Measurements from ENCODE around the gene BMP6. TPM values are rescaled to one million over a fixed set of nuclear protein-coding genes. Genes with fewer than 3 reads are reported as not detected.

Gene BMP6
- total and polyA plus RNA-seq, 2 donors from 2014 or later = 5.0 to 10.0 TPM

DNA sequence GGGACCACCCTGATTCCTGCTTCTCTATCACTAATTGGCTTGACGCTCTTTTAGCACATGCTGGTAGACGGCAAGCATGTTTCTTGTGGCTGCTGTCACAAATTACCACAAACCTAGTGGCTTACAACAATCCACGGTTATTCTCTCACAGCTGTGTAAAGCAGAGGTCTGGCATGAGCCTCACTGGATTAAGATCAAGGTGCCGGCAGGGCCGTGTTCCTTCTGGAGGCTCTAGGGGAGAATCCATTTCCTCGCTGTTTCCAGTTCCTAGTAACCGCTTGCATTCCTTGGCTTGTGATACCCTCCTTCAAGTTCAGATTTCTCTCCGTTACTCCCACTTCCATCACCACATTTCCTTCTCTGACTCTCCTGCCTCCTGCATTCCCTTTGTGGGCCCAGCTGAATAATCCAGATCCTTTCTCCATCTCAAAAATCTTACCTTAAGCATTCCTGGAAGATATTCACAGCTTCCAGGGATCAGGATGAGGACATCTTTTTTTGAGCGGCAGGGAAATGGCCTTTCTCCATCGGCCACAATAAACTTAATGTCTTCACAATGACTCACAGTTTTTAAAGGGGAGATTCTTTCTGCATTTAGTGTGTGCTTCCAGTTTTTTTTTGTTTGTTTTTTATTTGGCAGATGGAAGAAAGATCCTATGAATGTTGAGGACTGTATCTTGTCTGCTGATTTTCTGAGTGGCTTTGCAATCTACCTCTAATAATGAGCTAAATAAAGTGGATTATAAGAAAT is 39.9 kb downstream of the BMP6 start:
- H3K9me3 ChIP-seq (ENCODE audit: control insufficient read depth in 2 of 3, insufficient read depth in 1 of 3, low read length in 3 of 3) = no peaks in the 10 kb centered on the region
- H3K4me1 ChIP-seq (ENCODE audit: control insufficient read depth in 2 of 3, insufficient read depth in 2 of 3, low read depth in 1 of 3, low read length in 3 of 3) = no peaks in the 10 kb centered on the region
- H3K4me3 ChIP-seq (ENCODE audit: low read length in 3 of 3) = no peak overlapping the region
- TF ChIP-seq, protein P1, sequence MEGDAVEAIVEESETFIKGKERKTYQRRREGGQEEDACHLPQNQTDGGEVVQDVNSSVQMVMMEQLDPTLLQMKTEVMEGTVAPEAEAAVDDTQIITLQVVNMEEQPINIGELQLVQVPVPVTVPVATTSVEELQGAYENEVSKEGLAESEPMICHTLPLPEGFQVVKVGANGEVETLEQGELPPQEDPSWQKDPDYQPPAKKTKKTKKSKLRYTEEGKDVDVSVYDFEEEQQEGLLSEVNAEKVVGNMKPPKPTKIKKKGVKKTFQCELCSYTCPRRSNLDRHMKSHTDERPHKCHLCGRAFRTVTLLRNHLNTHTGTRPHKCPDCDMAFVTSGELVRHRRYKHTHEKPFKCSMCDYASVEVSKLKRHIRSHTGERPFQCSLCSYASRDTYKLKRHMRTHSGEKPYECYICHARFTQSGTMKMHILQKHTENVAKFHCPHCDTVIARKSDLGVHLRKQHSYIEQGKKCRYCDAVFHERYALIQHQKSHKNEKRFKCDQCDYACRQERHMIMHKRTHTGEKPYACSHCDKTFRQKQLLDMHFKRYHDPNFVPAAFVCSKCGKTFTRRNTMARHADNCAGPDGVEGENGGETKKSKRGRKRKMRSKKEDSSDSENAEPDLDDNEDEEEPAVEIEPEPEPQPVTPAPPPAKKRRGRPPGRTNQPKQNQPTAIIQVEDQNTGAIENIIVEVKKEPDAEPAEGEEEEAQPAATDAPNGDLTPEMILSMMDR (IDR thresholded peaks at IDR 0.05; ENCODE audit: borderline replicate concordance, extremely low read depth, insufficient read depth) = no peak
- no peaks in the 10 kb centered on the region for H3K36me3 ChIP-seq (ENCODE audit: control insufficient read depth in 2 of 3, insufficient read depth in 3 of 3, low read length in 3 of 3)
- FAIRE-seq (no peak), DNase-seq (no peak)
- intact Hi-C loops (cut with DNase I) = no loop called here
- H3K27me3 ChIP-seq (ENCODE audit: control insufficient read depth, insufficient read depth, low read length) = no peaks in the 10 kb centered on the region
- no peak overlapping the region for H3K27ac ChIP-seq (ENCODE audit: low read depth in 2 of 2, low read length in 2 of 2)
- H3K9ac ChIP-seq (ENCODE audit: low read length in 3 of 3) = no peak overlapping the region

DNA sequence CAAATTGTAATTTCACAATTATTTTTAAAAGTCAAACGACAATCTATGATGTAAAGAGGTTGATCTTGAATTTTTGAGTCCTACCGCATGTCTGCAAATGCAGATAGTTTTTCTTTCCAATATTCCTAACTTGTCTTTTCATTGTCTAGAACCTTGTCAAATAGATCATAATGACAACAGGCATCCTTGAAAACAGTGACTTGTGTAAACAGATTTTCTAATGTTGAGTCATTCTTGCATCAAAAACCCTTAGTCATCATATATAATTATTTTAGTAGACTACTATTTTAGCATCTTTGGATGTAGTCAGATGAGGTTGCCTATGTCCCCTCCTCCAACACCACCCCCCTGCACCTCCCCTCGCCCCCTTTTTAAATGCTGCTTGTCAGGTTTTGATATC is 43.8 kb downstream of the BMP6 start:
- no peak overlapping the region for H3K9ac ChIP-seq (ENCODE audit: low read length in 3 of 3)
- no peak overlapping the region for H3K27ac ChIP-seq (ENCODE audit: low read depth in 2 of 2, low read length in 2 of 2)
- TF ChIP-seq, protein P1 (IDR thresholded peaks at IDR 0.05; ENCODE audit: borderline replicate concordance, extremely low read depth, insufficient read depth) = no peak
- DNase-seq (no peak), FAIRE-seq (no peak)
- no peaks in the 10 kb centered on the region for H3K36me3 ChIP-seq (ENCODE audit: control insufficient read depth in 2 of 3, insufficient read depth in 3 of 3, low read length in 3 of 3)
- no peak overlapping the region for H3K4me3 ChIP-seq (ENCODE audit: low read length in 3 of 3)
- H3K9me3 ChIP-seq (ENCODE audit: control insufficient read depth in 2 of 3, insufficient read depth in 1 of 3, low read length in 3 of 3) = no peaks in the 10 kb centered on the region
- H3K4me1 ChIP-seq (ENCODE audit: control insufficient read depth in 2 of 3, insufficient read depth in 2 of 3, low read depth in 1 of 3, low read length in 3 of 3) = no peaks in the 10 kb centered on the region
- H3K27me3 ChIP-seq (ENCODE audit: control insufficient read depth, insufficient read depth, low read length) = no peaks in the 10 kb centered on the region
- intact Hi-C loops (cut with DNase I) = no loop called here

DNA sequence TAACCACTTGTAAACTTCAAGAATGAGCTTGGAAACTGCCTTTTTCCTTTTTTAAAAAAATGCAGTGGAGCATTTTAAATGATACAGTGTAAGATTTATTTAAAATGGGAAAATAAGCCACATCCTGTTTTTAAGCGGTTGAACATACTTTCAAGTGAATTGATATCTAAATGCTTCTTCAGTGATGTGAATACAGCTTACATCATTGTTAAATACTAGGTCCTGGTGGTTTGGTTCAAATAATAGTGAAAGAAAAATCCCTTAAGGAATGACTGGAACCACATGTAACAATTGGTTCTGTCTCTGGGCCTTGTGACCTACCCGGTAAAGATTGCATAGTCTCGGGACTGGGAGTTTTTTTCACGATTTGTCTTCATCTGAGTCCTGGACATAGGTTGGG is 44.2 kb downstream of the BMP6 start:
- Histone ChIP-seq H3K27ac (ENCODE audit: low read depth in 2 of 2, low read length in 2 of 2) (no peak overlapping the region), H3K4me3 (ENCODE audit: low read length in 3 of 3) (no peak overlapping the region), H3K4me1 (ENCODE audit: control insufficient read depth in 2 of 3, insufficient read depth in 2 of 3, low read depth in 1 of 3, low read length in 3 of 3) (no peaks in the 10 kb centered on the region), H3K27me3 (ENCODE audit: control insufficient read depth, insufficient read depth, low read length) (no peaks in the 10 kb centered on the region), H3K9ac (ENCODE audit: low read length in 3 of 3) (no peak overlapping the region), H3K36me3 (ENCODE audit: control insufficient read depth in 2 of 3, insufficient read depth in 3 of 3, low read length in 3 of 3) (no peaks in the 10 kb centered on the region), H3K9me3 (ENCODE audit: control insufficient read depth in 2 of 3, insufficient read depth in 1 of 3, low read length in 3 of 3) (no peaks in the 10 kb centered on the region)
- intact Hi-C loops (cut with DNase I) = no loop called here
- FAIRE-seq = no peak
- no peak for DNase-seq
- TF ChIP-seq, protein P1 (IDR thresholded peaks at IDR 0.05; ENCODE audit: borderline replicate concordance, extremely low read depth, insufficient read depth) = no peak

DNA sequence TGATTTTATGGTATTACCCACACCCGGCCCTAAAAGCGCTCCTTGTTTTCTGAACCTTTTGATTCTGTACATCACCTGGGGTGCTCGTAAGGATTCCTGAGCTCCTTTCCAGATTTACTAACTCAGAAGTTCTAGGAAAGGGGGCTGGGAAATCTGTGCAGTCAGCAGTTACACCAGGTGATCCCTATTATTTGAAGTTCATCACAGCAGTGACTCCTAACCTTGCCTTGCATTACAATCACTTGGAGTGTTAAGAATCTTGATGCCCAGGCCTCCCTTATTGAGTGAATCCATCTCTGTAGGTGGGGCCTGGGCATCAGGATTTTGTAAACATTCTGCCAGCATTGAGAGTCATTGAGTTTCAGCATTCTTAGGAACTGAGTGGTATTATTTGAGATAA is 44.7 kb downstream of the BMP6 start:
- DNase-seq (no peak), FAIRE-seq (no peak)
- Histone ChIP-seq H3K36me3 (ENCODE audit: control insufficient read depth in 2 of 3, insufficient read depth in 3 of 3, low read length in 3 of 3) (no peaks in the 10 kb centered on the region), H3K27me3 (ENCODE audit: control insufficient read depth, insufficient read depth, low read length) (no peaks in the 10 kb centered on the region), H3K4me1 (ENCODE audit: control insufficient read depth in 2 of 3, insufficient read depth in 2 of 3, low read depth in 1 of 3, low read length in 3 of 3) (no peaks in the 10 kb centered on the region), H3K4me3 (ENCODE audit: low read length in 3 of 3) (no peak overlapping the region), H3K9me3 (ENCODE audit: control insufficient read depth in 2 of 3, insufficient read depth in 1 of 3, low read length in 3 of 3) (no peaks in the 10 kb centered on the region), H3K9ac (ENCODE audit: low read length in 3 of 3) (no peak overlapping the region), H3K27ac (ENCODE audit: low read depth in 2 of 2, low read length in 2 of 2) (no peak overlapping the region)
- intact Hi-C loops (cut with DNase I) = no loop called here
- TF ChIP-seq, protein P1 (IDR thresholded peaks at IDR 0.05; ENCODE audit: borderline replicate concordance, extremely low read depth, insufficient read depth) = no peak
